NB4 (cell line): ENCODE data around the gene CDH12.

ENCODE experiments used
- CTCF ChIP-seq: IDR thresholded peaks from one replicate; pipeline ENCODE4 v1.5.1; 2012; ENCODE audit warnings: low read depth, low read length
- MYC ChIP-seq: IDR thresholded peaks from 2 replicates; pipeline ENCODE4 v1.6.1; 2011; ENCODE audit warnings: low read depth, low read length
- POLR2A ChIP-seq: IDR thresholded peaks from 2 replicates; pipeline ENCODE4 v1.6.1; 2011; ENCODE audit warnings: mild to moderate bottlenecking; ENCODE audit not compliant: insufficient read length; ENCODE audit errors: extremely low read depth

DNA sequence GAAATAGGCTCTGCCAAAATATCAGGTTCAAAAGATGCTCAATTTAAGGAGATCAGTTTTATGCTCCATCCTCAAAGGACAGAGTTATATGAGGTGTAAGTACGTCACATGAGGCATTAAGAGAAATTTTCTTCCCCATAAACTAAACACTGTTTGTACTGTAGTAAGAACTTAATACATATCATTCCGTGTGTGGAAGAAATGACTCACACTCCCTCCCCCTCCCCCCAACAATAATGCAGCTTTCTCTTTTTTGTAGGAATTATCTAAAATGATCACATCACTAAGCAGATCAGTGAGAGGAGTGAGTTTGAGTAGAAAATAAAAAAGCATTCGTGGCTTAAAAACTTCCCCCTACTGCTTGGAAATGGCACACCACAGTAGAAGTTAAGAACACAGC lies 2.2 kb downstream of the CDH12 start:
- TF ChIP-seq POLR2A, result no peak
- TF ChIP-seq MYC, result no peak
- no peak for TF ChIP-seq CTCF
